ENCODE data around the gene GET4.

Gene GET4

DNA sequence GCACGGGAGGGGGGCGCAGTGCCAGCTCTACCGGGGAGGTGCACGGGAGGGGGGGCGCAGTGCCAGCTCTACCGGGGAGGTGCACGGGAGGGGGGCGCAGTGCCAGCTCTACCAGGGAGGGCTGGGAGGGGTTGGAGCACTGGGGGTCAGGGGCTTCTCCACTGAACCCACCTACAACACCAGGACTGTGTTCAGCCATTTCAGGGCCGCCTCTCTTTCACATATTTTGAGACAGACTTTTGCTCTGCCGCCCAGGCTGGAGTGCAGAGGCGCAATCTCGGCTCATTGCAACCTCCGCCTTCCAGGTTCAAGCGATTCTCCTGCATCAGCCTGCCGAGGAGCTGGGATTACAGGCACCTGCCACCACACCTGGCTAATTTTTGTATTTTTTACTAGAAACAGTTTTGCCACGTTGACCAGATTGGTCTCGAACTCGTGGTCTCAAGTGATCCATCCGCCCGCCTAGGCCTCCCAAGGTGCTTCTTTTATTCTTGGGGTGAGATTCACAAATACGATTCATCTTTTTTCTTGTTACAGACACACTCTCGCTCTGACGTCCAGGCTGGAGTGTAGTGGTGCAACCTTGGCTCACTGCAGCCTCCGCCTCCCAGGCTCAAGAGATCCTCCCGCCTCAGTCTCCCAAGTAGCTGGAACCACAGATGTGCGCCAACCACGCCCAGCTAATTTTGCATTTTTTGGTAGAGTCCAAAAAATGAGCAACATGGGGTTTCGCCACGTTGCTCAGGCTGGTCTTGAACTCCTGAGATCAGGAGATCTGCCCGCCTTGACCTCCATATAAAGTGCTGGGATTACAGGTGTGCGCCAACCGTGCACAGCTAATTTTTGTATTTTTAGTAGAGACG, 41.1 kb downstream of the GET4 start:
- no peak for DNase-seq

DNA sequence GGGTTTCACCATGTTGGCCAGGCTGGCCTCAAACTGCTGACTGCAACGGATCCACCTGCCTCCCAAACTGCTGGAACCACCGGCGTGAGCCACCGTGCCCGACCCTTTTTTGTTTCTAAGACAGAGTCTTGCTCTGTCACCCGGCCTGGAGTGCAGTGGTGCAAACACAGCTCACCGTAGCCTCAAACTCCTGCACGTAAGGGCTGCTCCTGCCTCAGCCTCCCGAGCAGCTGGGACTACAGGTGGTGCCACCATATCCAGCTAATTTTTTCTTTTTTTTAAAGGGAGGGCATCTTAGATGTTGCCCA, 41.7 kb downstream of the GET4 start:
- DNase-seq: no peak

DNA sequence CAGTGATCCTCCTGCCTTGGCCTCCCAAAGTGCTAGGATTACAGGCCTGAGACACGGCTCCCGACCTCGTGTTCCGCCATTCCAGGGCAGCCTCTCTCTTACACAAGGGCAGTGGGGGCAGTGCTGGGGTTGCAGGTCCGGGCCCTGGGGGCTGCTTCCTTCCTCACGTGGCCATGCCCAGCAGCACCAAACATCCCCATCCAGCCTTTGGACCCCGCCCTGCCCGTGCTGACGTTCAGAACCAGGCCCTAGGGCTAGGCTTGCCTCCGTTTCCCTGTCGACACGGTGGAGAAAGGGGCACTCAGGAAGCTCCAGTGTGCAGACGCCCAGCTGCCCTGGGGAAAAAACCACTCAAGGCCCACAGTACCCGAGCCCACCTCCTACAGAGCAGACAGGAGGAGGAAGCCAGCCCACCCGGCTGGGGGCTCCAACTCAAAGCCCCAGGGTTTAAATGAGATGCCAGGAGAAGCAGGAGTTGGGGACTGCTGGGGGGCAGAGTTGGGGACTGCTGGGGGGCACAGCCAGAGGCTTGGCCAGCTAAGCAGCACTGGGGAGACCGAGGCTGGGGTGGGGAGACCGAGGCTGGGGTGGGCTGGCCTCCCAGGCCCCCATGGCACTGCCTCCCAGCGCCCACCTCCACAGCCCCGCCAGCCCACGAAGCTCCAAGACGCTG, 42.2 kb downstream of the GET4 start:
- peak in 1 of 5 donors; percentile 8 for DNase-seq

DNA sequence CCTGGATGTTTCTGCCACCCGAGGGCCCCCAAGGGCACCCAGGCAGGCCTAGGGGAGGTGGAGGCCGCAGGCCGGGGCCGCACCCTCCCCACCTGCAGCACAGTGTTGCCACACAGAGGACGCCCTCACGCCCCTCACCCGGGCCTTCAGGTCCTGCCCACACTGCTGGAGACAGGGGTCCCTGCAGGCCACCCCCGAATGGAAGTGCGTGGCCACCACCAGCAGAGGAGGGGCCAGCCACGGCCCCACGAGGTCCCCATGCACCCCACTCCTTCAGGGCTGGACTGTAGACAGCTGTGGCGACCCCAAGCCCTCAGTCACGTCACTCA, 42.7 kb downstream of the GET4 start:
- peak in 1 of 5 donors; percentile 5 for DNase-seq

DNA sequence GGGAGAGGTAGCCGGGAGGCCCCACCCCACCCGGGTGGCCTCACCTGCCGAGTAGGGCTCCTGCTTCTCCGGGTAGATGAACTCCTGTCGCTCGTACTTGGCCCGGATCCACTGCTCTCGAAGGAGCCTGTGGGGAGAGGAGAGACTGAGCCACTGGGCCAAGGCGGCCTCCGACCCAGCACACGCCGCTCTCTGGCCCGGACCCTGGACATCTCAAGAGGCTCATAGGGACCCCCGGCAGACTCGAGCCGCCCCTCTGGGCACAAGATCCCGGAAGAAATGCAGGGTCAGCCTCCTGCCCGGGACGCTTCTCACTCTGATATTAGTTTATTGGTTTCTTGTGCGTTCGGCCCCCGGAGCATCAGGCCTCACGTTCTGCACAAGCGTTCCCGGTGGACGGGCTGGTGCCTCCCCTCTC, 43.6 kb downstream of the GET4 start:
- no peak for DNase-seq

DNA sequence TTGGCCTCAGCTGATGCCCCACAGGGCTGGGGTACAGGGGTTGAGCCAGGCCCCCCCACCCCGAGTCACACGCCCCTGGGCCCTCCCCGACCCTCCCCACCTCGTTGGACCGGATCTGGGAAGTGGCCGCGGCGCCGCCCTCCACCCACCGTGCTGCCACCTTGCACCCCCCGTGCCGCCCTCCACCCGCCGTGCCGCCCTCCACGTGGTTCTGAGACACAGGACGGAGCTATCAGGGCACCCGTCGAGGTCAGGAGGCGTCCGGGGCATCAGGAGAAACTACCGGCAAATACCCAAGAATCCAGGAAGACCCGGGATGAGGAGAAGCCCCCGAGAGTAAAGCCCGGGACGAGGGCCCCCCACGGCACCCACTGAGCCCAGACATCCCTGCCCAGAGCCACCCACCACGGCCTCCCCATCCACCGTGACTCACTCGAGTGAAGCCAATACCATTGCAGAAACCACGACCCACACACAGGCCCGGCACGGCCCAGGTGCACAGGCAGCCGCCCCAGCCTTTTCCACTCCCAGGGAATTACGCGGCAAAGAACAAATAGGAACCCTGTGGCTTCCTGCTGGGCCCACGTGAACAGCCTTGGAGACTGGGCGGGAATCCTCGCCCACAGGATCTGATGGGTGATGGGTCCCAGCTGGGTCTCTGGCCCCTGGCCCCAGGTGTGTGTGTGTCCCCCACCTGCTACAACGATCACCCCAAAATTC, 44.2 kb downstream of the GET4 start:
- DNase-seq: no peak

DNA sequence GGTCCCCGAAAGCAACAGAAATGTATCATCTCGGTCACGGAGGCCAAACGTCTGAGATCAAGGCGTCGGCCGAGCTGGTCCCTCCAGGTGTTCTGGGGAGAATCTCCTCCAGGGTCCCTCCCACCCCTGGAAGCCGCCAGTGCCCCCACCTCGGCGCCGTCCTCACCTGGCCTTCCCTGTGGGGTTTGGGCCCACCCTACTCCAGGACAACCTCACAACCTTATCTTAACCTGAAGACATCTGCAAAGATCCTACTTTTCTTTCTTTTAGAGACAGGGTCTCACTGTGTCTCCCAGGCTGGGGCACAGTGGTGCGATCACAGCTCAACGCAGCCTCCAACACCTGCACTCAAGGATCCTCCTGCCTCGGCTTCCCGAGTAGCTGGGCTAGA, 44.7 kb downstream of the GET4 start:
- peak in 1 of 5 donors; percentile 2 for DNase-seq

DNA sequence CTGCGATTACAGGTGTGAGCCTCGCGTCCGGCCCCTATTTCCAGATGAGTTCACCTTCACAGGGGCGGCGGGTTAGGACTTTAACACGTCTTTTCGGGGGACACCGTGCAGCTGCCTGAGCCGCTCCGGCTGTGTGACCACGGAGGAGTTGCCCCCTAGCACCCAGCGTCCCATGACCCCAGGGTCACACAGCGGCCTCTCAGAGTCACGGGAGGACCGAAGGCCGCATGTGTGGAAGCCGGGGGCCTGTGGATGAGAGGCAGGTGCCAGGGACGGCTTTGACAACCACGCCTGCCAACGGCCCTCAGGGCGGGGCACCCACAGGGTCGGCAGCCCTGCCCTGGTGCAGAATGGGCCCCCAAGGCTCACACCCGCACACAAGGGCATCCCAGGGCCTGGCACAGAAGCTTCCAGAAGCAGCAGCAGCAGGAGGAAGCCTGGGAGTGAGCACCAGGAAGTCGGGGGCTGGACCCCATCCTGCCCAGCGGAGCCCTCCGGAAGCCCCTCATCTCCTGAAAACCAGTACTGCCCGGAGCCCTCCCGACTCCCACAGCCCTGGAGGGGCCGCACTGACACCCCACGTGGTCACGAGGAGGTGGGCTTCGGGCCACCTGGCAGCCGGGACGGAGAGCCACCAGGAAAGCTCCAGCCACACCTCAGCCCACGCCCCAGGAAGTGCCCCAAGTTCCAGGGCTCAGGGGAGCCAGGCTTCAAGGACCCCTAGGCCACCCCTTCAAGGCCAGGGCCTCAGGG, 45.4 kb downstream of the GET4 start:
- DNase-seq: peak in 1 of 5 donors; percentile 12

DNA sequence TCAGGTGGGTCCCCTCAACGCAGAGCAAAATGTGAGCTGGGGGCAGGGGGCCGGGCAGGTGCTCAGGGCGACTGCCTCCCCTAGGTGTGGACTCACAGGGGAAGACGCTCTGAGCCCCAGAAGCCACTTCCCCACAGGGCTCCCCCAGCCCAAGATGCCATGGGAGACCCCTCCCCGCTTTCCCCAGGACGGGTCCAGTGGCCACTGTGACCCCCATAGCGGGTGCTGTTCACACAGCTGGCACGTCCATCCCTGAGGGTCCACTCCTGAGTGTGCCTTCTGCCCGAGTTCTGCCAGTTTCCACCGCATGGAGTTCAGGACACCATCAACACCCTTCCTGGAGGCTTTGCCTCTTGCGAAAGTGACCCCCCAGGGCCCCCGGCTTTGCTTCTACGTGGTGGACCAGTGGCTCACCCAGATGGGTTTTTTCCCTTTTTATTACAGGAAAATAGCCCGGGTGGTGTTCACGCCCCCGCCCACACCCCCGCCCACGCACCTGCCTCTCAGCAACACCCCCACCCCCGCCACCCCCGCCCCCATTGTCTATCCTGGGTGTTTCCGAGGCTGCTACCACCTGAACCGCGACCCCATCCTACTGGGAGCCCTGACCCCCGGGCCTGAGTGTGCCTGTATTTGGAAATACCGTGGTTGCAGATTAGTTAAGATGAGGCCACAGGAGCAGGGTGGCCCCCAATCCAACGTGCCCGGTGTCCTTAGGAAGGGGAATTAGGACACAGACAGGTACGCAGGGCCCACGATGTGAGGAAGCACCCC, 46.2 kb downstream of the GET4 start:
- peak in 2 of 5 donors; percentile 34 for DNase-seq

DNA sequence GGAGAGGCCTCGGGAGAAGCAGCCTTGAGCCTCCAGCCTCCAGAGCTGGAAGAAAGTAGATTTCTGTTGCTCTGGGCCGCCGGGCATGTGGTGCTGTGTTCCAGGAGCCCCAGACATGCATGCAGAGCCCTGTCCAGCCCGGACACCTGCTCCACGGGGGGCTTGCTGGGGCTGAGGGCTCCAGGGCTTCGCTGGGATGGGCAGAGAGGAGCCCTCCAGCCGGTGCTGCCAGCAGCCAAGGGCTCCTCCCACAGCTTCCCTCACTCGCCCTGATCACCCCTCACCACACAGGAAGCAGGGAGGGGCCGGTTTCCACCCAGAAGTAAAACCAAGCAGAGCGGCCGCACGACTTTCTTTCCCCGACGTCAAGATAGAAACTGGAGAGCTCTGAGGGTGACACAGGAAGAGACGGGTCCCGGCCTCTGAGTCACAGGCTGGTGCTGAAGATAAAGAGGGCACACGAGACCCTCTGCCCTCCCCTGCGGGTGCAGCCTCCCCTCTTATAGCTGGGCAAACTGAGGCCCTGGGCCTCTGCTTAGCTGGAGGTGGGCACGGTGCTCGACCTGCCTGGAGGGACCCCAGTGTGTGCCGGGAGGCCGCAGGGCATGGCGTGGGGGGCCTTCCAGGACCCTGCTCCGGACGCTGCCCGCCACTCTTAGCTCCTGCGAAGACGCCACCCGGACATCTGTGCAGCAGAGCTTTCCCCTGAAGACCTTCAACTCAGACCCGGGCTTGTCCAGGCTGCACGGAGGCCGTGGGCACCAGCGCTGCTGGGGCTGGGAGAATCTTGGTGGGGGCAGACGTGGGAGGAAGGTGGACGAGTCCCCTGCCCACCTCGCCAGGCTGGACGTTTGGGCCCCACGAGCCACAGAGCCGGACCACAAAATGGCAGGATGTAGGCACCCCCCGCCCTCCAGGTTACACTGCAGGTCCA, 47.0 kb downstream of the GET4 start:
- peak; percentile 70 to 95 (median 86) for DNase-seq

DNA sequence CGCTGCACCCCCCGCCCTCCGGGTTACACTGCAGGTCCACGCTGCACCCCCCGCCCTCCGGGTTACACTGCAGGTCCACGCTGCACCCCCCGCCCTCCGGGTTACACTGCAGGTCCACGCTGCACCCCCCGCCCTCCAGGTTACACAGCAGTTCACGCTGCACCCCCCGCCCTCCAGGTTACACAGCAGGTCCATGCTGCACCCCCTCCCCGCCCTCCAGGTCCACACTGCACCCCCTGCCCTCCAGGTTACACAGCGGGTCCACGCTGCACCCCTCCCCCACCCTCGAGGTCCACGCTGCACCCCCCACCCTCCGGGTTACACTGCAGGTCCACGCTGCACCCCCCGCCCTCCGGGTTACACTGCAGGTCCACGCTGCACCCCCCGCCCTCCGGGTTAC, 47.7 kb downstream of the GET4 start:
- DNase-seq: peak in 2 of 5 donors; percentile 0 to 3

DNA sequence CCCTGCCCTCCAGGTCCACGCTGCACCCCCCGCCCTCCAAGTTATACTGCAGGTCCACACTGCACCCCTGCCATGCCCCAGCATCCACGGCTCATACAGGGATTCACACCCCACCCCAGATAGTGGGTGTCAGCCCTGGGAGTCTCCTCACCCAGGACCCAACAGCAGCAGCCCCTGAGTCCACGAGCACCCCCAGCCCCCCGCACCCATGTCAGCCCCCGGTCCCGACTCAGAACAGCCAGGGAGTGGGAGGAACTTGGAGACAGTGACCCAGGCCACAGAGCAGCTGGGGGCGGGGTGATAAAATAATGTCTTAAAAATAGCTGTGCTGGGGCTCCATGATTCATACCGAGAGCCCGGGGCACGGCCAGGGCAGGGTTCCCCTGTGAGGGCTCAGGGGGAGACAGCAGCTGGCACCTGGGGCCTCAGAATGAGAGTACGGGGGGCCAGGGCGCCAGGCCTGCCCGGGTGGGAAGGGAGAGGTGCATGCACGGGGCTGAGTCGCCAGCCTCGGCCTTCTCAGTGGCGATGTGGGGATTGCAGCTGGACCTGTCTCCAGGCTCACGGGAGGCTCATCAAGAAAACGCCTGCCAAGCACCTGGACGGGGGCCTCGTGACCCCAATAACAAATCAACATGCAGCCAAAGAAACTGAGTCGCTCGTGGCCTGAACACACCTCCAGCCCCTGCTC, 48.3 kb downstream of the GET4 start:
- peak in 3 of 5 donors; percentile 5 to 38 (median 12) for DNase-seq

DNA sequence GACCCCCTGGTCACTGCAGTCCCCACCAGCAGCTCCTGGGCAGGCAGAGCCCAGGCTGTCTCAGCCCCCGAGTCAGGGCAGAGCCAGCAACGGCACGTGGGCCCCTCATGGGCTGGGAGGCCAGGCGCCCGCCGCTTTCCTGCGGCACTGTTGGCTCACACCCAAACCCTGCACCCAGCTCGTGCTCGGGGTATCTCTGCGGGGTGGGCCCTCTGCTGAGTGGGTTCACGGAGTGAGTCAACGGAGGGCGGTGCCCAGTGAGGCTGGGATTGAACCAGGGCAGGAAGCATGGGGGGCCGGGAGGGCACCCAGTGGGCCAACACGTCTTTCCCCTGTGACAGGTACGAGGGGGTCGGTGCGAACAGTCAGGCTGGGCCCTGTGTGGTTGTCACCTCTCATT, 49.2 kb downstream of the GET4 start:
- DNase-seq: peak in 2 of 5 donors; percentile 17 to 18

DNA sequence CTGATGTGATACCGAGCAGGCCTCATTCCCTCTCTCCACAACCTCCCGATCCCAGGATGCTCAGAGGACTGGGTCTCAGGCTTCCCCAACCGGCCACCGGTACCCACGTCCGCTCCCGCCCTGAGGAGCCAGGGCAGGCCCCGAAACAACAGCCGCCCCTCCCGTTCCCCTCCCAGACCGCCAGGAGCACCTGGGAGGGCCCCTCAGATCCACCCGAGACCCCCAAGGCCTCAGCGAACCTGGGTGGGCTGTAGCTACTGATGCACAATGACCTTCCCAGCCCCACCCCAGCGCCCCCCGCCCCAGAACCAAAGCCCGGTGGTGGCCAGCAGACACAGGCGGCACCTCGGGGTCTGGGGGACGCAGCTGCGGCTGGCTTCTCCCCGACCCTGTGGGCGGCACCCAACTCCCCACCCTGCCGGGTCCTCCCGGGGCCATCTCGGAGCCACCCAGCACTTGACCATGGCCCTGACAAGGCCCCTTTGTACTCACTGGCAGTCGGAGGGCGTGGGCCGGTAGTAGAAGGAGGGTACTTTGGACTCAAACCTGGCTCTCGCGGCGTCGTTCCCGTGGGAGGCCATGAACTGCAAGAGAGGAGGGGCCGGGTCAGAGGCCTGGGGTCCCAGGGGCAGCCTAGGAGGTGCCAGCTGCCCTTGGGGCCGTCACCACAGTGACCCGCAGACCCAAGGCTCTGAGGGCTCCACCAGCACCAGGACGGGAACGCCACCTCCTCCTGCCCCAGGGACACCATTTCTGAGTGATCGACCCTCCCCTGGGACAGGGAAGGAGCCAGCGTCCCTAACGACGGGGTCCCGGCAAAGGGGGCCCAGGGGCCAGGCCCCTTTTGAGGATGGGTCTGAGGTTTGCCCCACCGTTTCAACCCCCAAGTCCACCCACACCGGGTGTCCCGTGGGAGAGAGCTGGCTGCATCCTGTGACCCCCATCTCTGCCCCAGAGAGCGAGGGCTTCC, 50.0 kb downstream of the GET4 start:
- DNase-seq: peak in 2 of 5 donors; percentile 2 to 11

DNA sequence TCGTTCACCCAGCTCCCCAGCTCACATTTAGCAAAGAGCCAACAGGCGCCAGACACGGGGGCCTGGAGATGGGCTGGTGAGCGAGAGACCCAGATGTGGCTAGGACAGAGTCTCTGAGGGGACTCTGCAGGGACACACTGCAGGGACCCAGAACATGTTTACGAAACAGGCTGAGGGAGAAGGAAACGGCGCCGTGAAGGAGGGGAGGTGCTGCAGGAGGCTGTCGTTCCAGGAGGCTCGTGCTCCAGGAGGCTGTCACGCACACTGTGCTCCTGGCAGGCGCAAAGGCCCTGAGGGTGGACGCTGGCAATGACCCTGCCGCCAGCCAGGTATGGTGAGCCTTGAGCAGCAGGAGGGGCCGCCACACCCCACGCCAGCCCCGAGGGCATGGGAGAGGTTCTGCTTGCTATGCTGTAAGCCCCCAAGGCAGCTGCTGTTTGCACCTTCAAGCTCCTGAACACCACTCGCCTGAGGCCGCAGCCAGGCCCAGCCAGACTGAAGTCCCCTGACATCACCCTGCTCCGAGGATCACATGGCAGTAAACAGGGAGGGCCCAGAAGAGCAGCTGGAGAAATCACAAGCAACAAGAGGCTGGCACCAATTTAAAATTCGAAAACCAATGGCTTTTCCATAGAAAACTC, 50.8 kb downstream of the GET4 start:
- peak in 2 of 5 donors; percentile 0 to 7 for DNase-seq

DNA sequence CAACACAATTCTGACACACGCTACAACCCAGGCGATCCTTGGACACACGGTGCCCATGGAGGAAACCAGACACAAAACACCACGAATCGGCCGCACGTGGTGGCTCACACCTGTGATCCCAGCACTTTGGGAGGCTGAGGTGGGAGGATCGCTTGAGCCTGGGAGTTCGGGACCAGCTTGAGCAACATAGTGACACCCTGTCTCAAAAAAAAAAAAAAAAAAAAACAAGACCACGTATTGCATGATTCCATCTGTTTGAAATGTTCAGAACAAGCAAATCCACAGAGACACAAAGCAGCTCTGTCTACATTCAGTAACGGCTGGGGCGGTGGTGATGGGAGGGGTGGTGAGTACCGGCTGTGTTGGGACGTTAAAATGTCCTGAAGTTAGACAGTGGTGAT, 53.0 kb downstream of the GET4 start:
- peak in 1 of 5 donors; percentile 5 for DNase-seq

DNA sequence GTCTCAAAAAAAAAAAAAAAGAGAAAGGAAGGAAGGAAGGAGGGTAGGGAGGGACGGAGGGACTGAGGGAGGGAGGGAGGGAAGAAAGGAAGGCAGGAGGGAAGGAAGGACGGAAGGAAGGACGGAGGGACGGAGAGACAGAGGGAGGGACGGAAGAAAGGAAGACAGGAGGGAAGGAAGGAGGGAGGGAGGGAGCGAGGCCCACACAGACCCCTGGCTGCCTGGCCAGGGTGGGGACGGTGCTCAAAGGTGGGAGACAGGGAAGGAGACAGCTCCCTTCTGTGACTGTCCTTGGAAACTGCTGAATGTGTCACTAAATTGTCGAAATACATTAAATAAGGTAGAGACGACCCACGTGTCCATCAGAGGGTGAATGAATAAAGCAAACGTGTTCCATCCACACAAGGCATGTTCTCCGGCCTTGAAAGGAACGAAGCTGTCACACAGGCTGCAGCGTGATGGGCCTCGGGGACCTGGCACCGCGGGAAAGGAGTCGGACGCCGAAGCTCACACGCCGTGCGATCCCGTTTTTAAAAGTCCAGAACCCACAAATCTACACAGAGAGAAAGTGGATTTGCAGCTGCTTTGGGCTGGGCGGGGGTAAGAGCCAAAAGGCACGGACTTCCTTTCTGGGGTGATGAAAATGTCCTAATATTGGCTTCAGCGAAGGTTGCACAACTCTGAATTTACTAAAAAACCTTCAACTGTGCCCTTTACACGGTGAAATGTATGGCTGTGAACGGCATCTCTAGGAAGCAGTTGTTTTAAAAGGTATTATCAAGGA, 54.8 kb downstream of the GET4 start:
- DNase-seq: no peak
